Muscle of back (tissue), 11 donors: ENCODE data around the gene RAP1GAP2. TPM values are rescaled to one million over a fixed set of nuclear protein-coding genes. Genes with fewer than 3 reads are reported as not detected.

Experiments used
- DNase-seq, 3 donors: peaks; one replicate each; pipeline versions ENCODE4 v3.0.0 to v3.0.0-alpha.2; 2013
- polyA plus RNA-seq, 10 donors: library from polyadenylated mRNA; unstranded; fragments of 120-200 nt; gene quantifications; one replicate each; pipeline ENCODE4 v1.2.1, GENCODE V29; 2013; ENCODE audit not compliant: insufficient read length in 10 of 10

The RAP1GAP2 gene
- polyA plus RNA-seq, 10 donors = 1.5 to 3.7 (median 2.7) TPM

DNA sequence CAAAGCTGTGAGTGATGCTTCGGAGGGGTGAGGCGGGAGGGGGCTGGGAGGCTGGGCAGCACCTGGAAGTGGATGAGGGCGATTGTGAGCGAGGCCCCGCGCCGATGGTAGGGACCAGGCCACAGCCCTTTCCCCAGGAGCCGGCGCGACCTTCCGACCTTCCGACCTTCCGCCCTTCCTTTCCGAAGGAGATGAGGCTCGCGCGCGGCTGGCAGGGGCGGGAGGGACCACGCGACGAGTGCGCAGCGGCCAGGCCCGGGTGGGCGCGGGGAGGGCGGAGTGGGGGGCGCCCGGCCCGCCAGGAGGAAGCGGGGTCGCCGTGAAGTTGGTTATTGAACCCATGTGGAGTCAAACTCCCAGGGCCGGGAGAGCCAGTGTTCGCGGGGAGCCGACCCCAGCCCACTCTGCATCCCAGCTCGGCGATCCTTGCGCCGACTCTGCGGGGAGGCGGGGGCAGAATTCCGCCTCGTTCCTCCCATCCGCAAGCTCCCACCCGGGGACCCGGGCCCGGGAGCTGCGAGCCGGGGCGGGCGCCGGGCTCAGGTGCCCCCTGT, 56.6 kb downstream of the RAP1GAP2 start:
- DNase-seq = no peak

DNA sequence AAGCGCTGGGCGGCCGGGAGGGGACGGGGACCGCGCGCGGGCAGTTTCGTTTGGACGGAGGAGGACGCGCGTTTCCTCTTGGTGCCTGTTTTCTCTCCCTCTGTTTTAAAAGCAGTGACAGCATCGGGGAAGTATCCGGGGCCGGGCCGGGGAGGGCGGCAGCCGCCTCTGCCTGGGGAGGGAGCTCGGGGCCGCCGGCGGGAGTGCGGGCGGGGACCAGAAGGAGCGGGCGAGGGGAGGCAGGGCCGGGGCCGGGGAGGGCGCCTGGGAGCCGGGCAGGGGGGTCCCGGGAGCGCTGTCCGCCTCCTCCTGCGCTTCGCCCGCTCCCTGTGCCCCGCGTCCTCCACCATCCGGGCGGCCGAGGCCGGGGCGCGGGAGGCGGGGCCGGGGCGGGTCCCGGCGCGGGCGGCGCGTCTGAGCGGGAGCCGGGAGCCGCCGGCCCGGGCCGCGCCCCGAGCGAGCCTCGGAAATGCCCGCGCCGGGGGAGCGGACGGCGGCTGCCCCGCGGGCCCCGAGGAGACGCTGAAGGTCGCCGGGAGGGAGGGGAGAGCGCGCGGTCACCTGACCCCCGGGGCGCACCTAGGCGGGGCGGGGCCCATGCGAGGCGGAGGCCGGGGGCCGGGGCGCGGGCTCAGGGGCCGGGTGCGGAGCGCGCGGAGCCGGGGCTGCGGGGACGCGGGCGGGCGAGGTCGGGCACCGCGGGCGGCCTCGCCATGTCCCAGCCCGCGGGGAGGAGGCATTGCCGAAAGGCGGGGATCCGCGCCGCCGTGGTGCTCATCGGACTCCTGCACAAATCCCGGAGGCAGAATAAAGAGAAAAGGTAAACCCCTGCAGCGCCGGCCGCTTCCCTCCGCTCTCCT, 57.3 kb downstream of the RAP1GAP2 start:
- peak in 1 of 3 donors; percentile 73 for DNase-seq

DNA sequence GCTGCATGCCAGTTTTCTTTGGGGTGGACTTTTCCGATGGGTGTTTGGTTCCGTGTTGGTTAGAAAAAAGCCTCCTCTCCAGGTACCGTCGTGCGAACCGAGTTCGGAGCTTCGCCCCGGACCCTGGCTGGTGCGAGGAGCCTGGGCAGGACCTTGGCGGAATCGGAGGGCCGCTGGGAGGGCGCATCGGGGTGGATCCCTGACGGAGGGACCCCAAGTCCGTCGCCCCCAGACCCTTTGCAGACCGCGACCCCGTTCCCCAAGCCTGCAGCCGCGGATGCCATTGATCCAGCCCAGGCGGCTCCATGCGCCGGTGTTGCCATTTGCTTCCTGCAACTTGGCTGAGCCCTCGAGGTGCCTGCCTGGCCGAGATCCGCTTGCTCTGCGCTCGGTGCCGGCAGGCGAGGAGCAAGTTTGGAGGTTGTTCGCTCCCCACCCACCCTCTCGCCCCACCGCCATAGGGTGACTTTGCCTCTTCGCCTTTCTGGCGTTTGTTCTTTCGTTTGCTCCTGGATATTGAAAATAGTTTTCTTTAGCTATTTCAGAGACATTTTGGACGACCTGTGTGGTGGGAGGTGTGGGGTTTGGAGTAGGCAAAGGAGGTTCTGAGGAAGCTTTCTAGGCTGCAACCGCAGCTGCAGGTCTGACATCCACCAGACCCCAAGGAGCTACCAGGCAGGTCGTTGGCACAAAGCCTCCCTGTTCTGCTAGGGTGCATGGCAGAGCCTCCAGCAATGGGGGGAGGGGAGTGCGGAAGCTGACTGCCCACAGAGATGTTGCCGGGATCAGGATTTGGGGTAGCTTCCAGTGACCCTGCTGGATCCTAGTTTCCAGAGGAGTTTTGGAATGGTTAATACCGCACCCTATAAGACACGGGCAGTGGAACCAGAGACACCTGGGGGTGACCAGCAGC, 58.2 kb downstream of the RAP1GAP2 start:
- DNase-seq = peak in 1 of 3 donors; percentile 28

DNA sequence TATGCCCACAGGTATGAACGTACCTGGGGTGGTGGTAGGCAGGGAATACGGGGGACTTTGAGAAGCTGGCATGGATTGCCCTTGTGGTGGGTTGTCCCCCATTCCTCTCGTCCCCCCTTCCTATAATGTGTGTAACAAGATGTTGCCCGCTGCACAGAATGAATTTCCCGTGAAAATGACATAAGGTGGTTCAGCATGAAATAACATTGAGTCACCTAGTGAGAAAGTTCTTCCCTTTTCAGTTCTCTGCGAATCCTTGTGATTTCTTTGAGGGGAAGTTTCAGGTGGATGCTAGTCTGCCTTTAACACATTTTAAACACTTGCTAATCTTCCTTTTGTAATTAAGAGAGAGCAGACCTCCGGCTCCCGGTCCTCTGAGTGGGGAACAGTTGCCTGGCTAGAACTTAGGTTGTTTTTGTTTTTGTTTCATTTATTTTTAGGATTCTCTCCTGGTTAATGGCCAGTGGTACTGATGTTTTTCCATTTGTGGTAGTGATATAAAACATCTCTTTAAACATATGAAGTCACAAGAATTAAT, 58.9 kb downstream of the RAP1GAP2 start:
- no peak for DNase-seq

DNA sequence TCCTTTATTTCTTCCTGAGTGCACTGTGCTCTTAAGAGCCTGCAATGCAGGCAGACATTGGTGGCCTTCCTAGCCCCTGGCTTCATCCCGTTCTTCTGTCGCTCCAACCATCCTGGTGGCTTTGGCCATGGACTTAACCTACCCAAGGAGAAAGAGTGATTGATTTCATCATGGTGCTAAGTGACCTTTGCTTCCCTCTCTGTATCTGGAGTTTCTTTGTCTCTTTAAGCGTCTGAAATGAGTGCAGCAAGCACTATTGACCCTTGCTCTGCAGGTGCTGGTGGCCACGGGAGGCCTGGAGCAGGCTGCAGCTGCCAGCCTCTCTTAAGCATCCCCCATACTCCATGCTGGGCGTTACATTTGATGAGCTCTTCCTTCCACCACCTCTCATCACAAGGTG, 60.5 kb downstream of the RAP1GAP2 start:
- no peak for DNase-seq

DNA sequence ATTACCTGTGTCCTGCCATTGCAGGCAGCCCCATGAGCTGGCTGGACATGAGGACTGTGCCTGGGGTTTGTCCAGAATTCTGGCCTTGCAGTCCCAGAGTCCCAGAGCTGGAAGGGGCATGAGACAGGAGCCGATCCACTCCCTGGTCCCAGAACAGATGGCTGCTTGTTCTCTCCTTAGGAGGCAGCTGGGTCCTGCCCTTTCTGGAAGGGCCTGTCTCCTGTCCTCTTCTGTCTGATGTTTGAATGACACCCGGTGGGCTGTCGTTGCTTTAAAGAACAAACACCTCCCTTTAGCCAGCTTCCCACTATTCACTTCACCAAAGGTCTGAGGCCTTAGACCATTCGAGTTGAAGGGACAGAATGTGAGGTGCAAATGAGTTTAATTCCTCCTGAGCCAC, 63.8 kb downstream of the RAP1GAP2 start:
- DNase-seq = no peak

DNA sequence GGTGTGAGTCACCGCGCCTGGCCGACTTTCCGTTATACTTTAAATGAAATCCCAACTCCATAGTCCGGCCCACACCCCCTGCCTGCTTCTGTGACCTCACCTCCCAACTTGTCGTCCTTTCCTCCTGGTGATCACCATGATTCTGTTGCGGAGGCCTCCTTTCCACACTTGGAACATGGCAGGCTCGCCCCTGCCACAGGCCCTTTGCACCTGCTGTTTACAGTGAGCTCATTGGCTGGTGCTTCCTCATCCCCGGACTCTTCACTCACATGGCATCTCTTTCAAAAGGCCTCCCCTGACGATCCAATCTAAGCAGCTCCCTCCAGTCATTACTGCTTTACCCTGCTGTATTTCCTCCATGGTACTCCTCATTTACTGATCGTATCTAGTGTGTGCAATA, 64.6 kb downstream of the RAP1GAP2 start:
- DNase-seq = no peak

DNA sequence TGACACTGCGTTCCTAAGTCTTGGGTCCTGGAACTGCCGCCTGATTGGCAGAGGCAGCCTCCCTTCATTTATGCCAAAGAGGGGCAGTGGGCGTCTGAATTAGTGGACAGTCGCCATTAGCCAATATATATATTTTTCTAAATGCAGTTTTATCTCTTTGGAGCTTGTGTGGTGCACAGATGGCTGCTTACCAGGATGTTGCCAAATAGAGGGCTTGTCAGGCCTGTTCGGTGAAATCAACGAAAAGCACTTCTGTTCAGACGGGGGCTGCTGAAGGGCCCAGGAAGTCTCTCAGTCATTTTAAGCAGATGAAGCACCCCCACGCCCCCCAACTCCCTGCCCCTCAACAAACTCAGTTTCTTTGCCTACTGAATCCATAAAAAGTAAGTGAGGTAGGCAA, 66.0 kb downstream of the RAP1GAP2 start:
- no peak for DNase-seq

DNA sequence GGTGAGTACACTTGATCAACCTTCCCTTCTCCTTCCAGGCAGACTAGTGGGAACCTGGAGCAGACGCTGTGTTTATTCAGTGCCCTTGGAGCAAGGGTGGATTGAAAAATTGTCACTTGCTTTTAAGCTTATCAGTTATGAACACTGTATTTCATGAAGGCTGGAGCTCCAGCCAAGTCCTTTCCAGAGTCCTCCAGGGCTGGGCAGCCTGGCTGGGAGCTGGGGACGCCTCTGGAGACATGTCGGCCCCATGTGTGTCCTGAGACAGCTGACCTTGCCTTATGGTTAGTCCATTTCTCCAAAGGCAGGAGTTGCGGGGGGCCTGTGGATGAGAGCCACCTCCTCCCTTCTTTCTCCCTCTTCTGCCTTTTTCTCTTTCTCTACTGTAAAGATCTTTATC, 67.0 kb downstream of the RAP1GAP2 start:
- DNase-seq = no peak

DNA sequence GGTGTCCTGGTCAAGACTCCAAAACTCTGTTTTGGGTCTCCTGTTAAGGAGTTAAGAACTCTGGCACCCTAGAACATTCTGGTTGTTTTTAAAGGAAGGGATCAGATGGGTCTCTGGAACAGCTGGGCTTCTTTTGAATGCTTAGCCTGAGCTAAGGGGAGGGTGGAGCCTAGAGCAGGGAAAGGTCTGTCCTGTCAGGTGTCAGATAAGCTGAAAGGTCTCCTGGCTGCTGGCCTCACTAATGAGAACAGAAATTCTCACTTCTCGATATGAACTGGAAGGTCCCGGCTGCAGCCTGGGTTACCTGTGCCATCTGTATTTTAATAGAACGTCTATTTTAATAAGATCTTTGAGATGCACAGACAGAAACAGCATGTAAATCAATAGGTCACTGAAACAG, 69.0 kb downstream of the RAP1GAP2 start:
- no peak for DNase-seq

DNA sequence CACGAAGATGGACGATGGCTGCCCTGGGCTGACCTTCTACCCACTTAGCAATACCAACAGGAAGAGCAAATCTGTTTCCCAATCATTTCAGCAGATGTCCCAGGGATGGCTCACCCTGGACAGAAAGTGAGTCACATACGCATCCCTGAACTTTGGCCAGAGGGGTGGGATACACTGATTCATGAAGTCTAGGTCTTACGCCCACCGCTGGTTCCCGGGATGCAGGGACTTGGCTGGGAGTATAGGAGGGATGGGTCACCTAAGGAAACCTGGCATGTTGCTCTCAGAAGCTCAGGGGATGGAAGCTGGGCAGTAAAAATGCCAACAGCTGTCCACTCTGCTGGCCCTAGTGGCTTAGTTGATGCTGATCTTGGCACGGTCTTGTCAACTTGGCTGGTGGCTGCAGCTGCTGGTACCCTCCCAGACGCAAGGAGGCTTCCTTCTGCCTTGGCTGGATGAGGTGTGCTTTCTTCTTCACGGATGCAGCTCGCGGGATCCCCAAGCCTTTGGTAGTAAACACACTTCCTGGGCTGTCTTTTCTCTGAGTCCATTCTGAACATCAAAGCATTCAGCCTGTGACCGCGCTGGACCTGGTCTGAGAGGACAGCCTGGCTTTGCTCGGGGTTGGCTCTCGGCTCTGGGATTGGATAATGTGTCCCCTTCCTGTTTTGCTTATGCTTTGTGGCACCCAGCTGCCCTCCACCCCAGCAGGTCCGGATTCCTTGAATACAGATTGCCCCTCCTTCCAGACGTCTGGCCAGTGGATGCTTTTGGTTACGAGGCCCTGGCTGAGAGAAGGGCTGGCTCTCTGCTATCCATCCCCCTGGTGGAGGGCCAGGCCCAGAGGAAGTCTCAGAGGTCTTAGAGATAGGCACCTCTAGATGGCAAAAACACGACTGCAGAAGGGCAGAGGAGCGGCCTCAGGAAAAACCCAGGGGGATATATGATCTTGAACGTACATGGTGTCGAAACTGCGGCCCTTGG, 71.5 kb downstream of the RAP1GAP2 start:
- peak in 2 of 3 donors; percentile 11 to 38 for DNase-seq

DNA sequence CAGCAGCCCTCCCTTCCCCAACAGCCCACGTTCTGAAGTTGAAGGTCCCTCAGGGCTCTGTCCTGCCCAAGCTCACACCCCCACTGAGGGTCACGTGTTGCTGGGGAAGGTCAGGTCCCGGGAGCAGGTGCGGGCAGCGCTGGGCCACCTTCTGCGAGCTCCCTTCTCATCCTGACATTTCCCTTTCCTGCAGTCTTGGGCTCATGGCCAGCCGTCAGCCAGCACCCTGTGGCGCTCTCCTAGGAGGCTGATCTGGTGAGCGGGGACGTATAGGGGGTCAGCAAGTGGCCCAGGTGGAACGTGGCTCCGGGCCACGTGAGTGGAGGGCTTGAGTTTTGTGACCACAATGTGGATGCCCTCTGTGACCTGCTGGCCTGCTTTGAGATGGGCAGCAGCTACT, 73.4 kb downstream of the RAP1GAP2 start:
- DNase-seq = no peak

DNA sequence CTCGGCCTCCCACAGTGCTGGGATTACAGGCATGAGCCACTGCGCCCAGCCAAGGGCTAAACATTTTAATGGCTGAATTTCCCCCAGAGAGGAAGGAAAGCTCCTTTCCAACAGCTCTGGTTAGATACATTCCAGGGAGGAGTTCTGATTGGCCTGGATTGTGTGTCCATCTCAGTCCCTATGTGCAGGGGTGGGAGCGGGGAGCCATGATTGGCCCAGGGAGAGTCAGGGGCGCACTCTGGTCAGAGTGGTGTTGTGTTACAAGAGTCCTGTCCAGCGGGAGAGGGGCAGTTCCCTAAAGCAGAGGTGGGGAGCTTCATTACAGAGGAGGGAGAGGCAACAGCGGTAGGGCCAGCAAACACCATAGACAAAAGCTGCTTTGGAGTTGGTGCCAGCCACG, 75.0 kb downstream of the RAP1GAP2 start:
- DNase-seq = no peak

DNA sequence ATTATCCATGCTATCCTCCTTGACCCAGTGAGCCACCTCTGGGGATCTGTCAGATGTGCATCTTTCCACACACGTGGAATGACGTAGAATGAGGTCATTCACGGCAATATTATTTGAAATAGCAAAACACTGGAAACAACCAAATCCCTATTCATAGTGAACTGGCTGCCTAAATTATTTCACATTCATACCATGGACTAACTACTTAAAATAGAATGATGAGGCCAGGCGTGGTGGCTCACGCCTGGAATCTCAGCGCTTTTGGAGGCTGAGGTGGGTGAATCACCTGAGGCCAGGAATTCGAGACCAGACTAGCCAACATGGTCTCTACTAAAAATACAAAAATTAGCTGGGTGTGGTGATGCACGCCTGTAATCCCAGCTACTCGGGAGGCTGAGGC, 75.5 kb downstream of the RAP1GAP2 start:
- no peak for DNase-seq

DNA sequence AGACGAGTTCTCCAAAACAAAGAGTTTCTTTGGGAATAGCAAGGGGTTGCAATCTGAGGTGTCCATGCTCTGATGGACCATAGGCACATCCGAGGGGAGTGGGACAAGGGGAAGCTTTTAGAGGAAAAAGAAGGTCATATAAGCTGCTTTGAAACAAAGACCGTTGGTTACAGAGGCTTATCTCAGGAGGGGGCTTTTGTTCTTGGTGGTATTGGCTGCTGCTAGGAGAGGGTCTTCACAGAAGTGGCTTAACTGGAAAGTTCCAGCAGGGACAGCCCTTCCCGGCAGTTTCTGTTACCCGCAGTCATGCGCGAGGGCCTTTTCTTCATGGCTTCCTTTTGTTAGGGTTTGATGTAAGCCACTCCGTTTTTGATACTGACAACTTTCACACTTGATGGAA, 76.0 kb downstream of the RAP1GAP2 start:
- DNase-seq = no peak

DNA sequence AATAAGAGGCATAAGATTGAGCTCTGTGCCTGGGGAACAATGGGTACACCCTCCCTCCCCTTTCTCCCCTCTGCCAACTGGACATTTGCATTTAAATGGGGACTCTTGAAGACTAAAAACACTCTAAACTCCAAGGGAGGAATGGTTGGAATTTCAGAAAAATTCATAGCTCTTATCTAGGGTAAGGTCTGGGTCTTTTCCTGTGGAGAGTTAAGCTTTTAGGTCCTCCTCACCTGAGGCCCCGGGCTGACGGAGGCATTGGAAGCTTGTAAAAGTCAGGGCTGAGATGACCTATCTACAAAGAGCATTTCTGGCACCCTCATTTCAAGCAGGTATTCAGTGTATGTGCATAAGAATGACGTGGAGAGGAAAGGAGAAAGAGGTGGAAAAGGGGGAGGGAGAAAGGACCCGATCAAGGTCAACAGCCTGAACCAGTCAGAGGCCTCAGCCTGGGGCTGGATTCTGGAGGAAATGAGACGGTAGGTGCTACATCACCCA, 78.0 kb downstream of the RAP1GAP2 start:
- no peak for DNase-seq

DNA sequence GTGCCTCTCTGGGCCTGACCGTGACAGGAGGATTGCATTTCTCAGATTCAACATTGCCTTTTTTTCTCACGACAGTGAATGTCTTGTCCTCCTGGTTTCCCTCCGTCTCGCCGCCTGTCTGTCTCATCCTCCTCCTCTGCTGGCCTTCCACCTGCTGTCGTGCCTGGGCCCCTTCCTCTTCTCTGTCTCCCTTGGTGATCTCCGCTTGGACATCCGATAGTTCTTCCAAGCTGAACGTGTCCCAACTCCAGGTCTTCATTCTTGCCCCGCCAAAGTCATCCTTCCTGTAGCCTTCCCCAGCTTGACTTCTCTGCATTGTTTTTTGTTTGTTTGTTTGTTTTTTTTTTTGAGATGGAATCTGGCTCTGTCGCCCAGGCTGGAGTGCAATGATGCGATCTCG, 79.4 kb downstream of the RAP1GAP2 start:
- no peak for DNase-seq

DNA sequence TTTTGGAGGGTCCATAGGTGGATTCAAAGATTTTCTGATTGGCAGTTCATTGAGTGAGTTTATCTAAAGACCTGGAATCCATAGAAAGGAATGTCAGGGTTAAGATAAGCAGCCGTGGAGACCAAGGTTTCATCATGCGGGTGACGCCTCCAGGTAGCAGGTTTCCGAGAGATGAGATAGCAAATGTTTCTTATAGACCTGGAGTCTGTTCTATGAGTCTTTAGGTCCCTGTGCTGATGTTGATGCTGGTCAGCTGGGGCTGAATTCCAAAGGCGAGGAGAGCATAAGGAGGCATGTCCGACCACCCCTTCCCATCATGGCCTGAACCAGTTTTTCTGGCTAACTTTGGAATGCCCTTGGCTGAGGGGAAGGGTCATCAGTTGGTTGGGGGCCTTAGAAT, 80.2 kb downstream of the RAP1GAP2 start:
- DNase-seq = no peak

DNA sequence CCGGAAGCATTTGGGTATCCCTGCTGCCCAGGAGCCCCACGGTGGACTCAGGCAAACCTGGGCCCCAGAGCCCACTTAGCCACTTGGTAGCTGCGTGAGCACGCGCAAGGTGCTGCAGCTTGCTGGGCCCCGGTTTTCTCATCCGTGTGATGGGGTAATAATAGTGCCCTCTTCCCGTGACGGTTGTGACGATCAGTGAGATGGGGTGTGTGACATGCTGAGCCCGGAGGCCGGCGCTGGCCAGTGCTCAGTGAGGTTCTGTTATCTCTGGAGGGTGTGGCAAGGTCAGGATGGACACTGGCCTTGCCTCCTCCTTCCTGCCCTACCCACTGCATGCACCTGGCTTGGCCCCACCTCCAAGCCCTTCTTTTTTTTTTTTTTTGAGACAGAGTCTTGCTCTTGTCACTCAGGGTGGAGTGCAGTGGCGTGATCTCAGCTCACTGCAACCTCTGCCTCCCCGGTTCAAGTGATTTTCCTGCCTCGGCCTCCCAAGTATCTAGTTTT, 82.6 kb downstream of the RAP1GAP2 start:
- no peak for DNase-seq

DNA sequence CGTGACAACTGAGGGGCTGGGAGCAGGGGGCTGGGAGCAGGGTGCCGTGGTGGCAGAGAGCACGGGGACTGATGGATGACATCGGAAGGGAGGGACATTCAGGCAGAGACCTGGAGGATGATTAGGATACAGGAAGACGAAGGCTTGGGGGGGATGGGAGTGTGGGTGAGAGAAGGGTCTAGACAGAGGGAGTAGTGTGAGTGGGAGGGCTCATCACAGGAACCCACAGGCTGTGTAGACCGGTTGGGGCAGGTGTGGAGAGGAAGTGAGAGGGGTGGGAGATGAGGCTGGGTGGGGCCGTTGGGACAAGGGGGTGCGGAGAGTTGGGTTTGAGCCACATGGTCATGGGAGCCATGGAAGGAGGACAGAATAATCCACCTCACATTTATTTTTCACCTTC, 83.8 kb downstream of the RAP1GAP2 start:
- DNase-seq = no peak

DNA sequence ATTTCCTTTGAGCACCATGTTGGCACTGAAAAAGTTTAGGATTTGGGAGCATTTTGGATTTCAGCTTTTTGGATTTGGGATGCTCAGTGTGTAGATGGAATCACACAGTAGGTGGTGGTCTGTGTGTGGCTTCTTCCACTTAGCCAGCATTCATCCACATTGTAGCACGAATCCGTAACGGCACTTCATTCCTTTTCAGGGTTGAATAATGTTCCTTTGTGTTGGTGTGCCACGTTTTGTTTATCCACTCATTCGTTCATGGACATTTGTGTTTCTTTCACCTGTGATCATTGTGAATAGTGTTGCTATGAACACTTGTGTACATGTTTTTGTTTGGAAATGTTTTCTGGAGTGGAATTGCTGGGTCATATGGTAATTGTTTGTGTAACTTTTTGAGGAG, 85.1 kb downstream of the RAP1GAP2 start:
- no peak for DNase-seq
